Mesenchymal stem cell (in vitro differentiated cells and primary cell): ENCODE data around the gene BRD7.
"Not testable (repeated sequence)": the region's sequence is repeated elsewhere in the genome, so short reads cannot be mapped to it uniquely, and the experiment has no call there.

Experiments
- DNase-seq: peaks from one replicate; pipeline ENCODE4 v3.0.0-alpha.2; 2013
- H2AFZ ChIP-seq: one replicate; pipeline ENCODE4 v1.6.1; 2013; ENCODE audit warnings: low read depth, mild to moderate bottlenecking, control low read depth, inconsistent platforms, low read length, moderate library complexity
- H2AK5ac ChIP-seq: 2 replicates; pipeline ENCODE4 v1.6.1; 2013; ENCODE audit warnings: low read length, moderate library complexity, mild to moderate bottlenecking, inconsistent platforms; ENCODE audit not compliant: severe bottlenecking
- H2BK120ac ChIP-seq: one replicate; pipeline ENCODE4 v1.6.1; 2013; ENCODE audit warnings: low read depth, mild to moderate bottlenecking, inconsistent platforms, low read length, moderate library complexity
- H2BK12ac ChIP-seq, 2 experiments: one replicate each; pipeline ENCODE4 v1.6.1; 2013; ENCODE audit warnings: inconsistent platforms in 2 of 2, low read length in 2 of 2, mild to moderate bottlenecking in 2 of 2, moderate library complexity in 2 of 2, control low read depth in 1 of 2
- H2BK15ac ChIP-seq: one replicate; pipeline ENCODE4 v1.6.1; 2013; ENCODE audit warnings: mild to moderate bottlenecking, low read depth, inconsistent platforms; ENCODE audit not compliant: poor library complexity, severe bottlenecking
- H2BK5ac ChIP-seq: 2 replicates; pipeline ENCODE4 v1.6.1; 2013; ENCODE audit warnings: low read depth, mild to moderate bottlenecking, low read length, control low read depth, inconsistent platforms; ENCODE audit not compliant: poor library complexity, severe bottlenecking
- H3K14ac ChIP-seq, 2 experiments: one replicate each; pipeline ENCODE4 v1.6.1; 2013; ENCODE audit warnings: inconsistent platforms in 2 of 2, low read length in 2 of 2, control low read depth in 1 of 2, mild to moderate bottlenecking in 1 of 2, moderate library complexity in 1 of 2
- H3K18ac ChIP-seq, 2 experiments: one replicate each; pipeline ENCODE4 v1.6.1; 2013; ENCODE audit warnings: inconsistent platforms in 2 of 2, low read length in 2 of 2, control low read depth in 1 of 2, low read depth in 1 of 2, mild to moderate bottlenecking in 1 of 2
- H3K23ac ChIP-seq, 2 experiments: one replicate each; pipeline ENCODE4 v1.6.1; 2013; ENCODE audit warnings: inconsistent platforms in 2 of 2, low read length in 2 of 2, mild to moderate bottlenecking in 2 of 2, moderate library complexity in 2 of 2, control low read depth in 1 of 2
- H3K27ac ChIP-seq: 2 replicates; pipeline ENCODE4 v1.5.1; 2013; ENCODE audit warnings: mild to moderate bottlenecking, moderate library complexity, low read length, control low read depth, inconsistent platforms; ENCODE audit not compliant: poor library complexity, severe bottlenecking
- H3K27me3 ChIP-seq, 2 experiments: 2 replicates each; pipeline versions ENCODE4 v1.6.1 to v1.7.0; 2013; ENCODE audit warnings: low read length in 2 of 2, mild to moderate bottlenecking in 2 of 2, moderate library complexity in 2 of 2, control low read depth in 1 of 2, inconsistent platforms in 1 of 2; ENCODE audit not compliant: control insufficient read depth in 1 of 2, insufficient read depth in 1 of 2
- H3K36me3 ChIP-seq, 2 experiments: 2 replicates each; pipeline versions ENCODE4 v1.6.1 to v1.7.0; 2013; ENCODE audit warnings: low read length in 2 of 2, control low read depth in 1 of 2, inconsistent platforms in 1 of 2, low read depth in 1 of 2, mild to moderate bottlenecking in 1 of 2; ENCODE audit not compliant: insufficient read depth in 2 of 2, control insufficient read depth in 1 of 2
- H3K4ac ChIP-seq, 2 experiments: one replicate each; pipeline ENCODE4 v1.6.1; 2013; ENCODE audit warnings: inconsistent platforms in 2 of 2, low read length in 2 of 2, mild to moderate bottlenecking in 2 of 2, moderate library complexity in 2 of 2, control low read depth in 1 of 2, low read depth in 1 of 2
- H3K4me1 ChIP-seq: 2 replicates; pipeline ENCODE4 v1.6.1; 2013; ENCODE audit warnings: low read depth, low read length, control low read depth; ENCODE audit not compliant: control insufficient read depth, insufficient read depth
- H3K4me2 ChIP-seq: 2 replicates; pipeline ENCODE4 v1.6.1; 2013; ENCODE audit warnings: low read length, mild to moderate bottlenecking, inconsistent platforms; ENCODE audit not compliant: poor library complexity, severe bottlenecking
- H3K4me3 ChIP-seq, 2 experiments: 2 replicates each; pipeline versions ENCODE4 v1.5.1 to v1.7.0; 2013; ENCODE audit warnings: low read length in 2 of 2, mild to moderate bottlenecking in 2 of 2, control low read depth in 1 of 2, low read depth in 1 of 2; ENCODE audit not compliant: insufficient read depth in 1 of 2
- H3K79me1 ChIP-seq: replicated peaks from 2 replicates; pipeline ENCODE4 v1.6.1; 2013; ENCODE audit warnings: mild to moderate bottlenecking, control low read depth, low read length, inconsistent platforms; ENCODE audit not compliant: poor library complexity, severe bottlenecking
- H3K9ac ChIP-seq: 2 replicates; pipeline ENCODE4 v1.7.0; 2013; ENCODE audit warnings: mild to moderate bottlenecking, low read length, moderate library complexity
- H3K9me3 ChIP-seq: 2 replicates; pipeline ENCODE4 v1.7.0; 2013; ENCODE audit warnings: mild to moderate bottlenecking, low read length; ENCODE audit not compliant: control insufficient read depth
- H4K8ac ChIP-seq: one replicate; pipeline ENCODE4 v1.6.1; 2013; ENCODE audit warnings: inconsistent platforms, mild to moderate bottlenecking, low read length, moderate library complexity
- H4K91ac ChIP-seq: one replicate; pipeline ENCODE4 v1.6.1; 2013; ENCODE audit warnings: mild to moderate bottlenecking, low read length, inconsistent platforms
- WGBS: methylation state at CpG from one replicate; pipeline ENCODE4 v1.1.7; 2013; ENCODE audit warnings: mixed read lengths; 5-methylcytosine and 5-hydroxymethylcytosine counted together

BRD7 gene

DNA sequence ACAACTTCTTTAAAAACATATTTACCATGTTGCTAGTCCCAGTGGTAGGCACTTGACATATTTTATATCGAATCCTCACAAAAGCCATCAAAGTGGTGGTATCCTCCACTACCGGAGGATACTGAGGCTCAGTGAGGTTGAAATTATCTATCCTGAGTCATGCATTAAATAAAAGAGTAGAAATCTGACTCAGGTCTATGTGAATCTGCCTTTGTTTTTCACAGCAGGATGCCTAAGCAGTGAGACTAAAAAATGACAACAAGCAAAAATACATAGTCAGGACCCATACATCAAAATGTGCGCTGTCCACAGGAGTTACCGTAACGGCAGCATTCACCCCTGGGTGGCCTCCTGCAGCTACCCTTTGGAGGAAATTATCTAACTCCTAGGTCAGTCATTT lies 17.7 kb downstream of the BRD7 start:
- DNase-seq: no peak
- Histone ChIP-seq H3K27me3 (no peaks in the 10 kb centered on the region), H3K14ac (no peak overlapping the region), H3K23ac (no peak overlapping the region), H3K36me3 (peaks cover 5 to 57% of the 10 kb centered on the region in 2 experiments), H2AFZ (no peak overlapping the region), H3K4me1 (no peaks in the 10 kb centered on the region), H3K4ac (no peak overlapping the region), H3K4me2 (no peak overlapping the region), H2AK5ac (no peak overlapping the region), H3K79me1 (peaks cover 4% of the 10 kb centered on the region), H3K9me3 (no peaks in the 10 kb centered on the region), H4K91ac (no peak overlapping the region), H3K18ac (no peak overlapping the region), H3K9ac (no peak overlapping the region), H3K27ac (no peak overlapping the region), H4K8ac (no peak overlapping the region), H2BK12ac (no peak overlapping the region), H2BK120ac (no peak overlapping the region), H2BK5ac (no peak overlapping the region), H3K4me3 (no peak overlapping the region), H2BK15ac (no peak overlapping the region)
- WGBS: 98% methylated on average over 3 of the region's 5 CpGs

DNA sequence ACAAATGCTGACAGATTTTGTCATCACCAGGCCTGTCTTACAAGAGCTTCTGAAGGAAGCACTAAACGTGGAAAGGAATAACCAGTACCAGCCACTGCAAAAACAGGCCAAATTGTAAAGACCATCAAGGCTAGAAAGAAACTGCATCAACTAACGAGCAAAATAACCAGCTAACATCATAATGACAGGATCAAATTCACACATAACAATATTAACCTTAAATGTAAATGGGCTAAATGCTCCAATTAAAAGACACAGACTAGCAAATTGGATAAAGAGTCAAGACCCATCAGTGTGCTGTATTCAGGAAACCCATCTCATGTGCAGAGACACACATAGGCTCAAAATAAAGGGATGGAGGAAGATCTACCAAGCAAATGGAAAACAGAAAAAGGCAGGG lies 23.6 kb downstream of the BRD7 start:
- H4K91ac ChIP-seq, H2AK5ac ChIP-seq, H3K14ac ChIP-seq, H2AFZ ChIP-seq, H2BK120ac ChIP-seq, H3K27ac ChIP-seq, H3K9ac ChIP-seq, DNase-seq, H3K9me3 ChIP-seq, H2BK5ac ChIP-seq, H2BK12ac ChIP-seq, H3K27me3 ChIP-seq, H3K4ac ChIP-seq, H3K4me2 ChIP-seq, H3K4me1 ChIP-seq, H4K8ac ChIP-seq, H2BK15ac ChIP-seq, H3K23ac ChIP-seq, H3K18ac ChIP-seq, H3K4me3 ChIP-seq: not testable (repeated sequence)
- Histone ChIP-seq H3K79me1 (peaks cover 12% of the 10 kb centered on the region), H3K36me3 (peaks cover 13 to 34% of the 10 kb centered on the region in 2 experiments)
- no CpG with 5 or more reads among the region's 2 CpGs for WGBS

DNA sequence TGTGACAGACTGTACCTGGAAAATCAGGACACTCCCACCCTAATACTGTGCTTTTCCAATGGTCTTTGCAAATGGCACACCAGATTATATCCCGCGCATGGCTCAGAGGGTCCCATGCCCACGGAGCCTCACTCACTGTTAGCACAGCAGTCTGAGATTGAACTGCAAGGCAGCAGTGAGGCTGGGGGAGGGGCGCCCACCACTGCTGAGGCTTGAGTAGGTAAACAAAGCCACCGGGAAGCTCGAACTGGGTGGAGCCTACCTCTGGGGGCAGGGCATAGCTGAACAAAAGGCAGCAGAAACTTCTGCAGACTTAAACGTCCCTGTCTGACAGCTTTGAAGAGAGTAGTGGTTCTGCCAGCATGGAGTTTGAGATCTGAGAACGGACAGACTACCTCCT lies 25.2 kb downstream of the BRD7 start:
- H2AK5ac ChIP-seq, H3K18ac ChIP-seq, H2AFZ ChIP-seq, H2BK5ac ChIP-seq, H2BK12ac ChIP-seq, H3K14ac ChIP-seq, H3K9me3 ChIP-seq, H4K8ac ChIP-seq, H3K27me3 ChIP-seq, H3K4ac ChIP-seq, H4K91ac ChIP-seq, H3K4me2 ChIP-seq, H3K4me1 ChIP-seq, H3K27ac ChIP-seq, H2BK15ac ChIP-seq, DNase-seq, H2BK120ac ChIP-seq, H3K4me3 ChIP-seq, H3K23ac ChIP-seq, H3K9ac ChIP-seq: not testable (repeated sequence)
- Histone ChIP-seq H3K79me1 (peaks cover 11% of the 10 kb centered on the region), H3K36me3 (peaks cover 11 to 39% of the 10 kb centered on the region in 2 experiments)
- WGBS: 83% methylated on average over 8 of the region's 8 CpGs

DNA sequence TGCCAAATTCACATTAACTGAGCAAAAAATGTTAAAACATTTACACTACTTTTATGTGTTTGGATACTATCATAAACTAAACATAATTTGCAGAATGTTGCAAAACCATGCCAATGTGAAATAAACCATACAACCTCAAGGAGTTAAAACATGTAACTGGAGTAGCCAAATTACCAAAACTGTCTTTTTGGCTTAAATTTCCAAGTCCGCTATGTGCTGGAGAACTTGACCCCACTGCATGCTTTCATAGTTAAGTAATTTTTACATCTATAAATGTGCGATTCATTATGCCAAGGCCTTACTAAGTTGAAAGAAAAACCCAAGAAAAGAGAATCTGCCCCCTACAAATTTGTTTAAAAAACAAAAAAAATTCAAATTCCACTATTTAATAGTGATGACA lies 28.2 kb downstream of the BRD7 start:
- H4K91ac ChIP-seq: no peak overlapping the region
- H2AFZ ChIP-seq: no peak overlapping the region
- H2BK12ac ChIP-seq: no peak overlapping the region
- peaks cover 11% of the 10 kb centered on the region for H3K79me1 ChIP-seq
- no peak overlapping the region for H2BK15ac ChIP-seq
- H2AK5ac ChIP-seq: no peak overlapping the region
- no peak overlapping the region for H3K4me3 ChIP-seq
- no peaks in the 10 kb centered on the region for H3K27me3 ChIP-seq
- DNase-seq: no peak
- H3K9me3 ChIP-seq: no peaks in the 10 kb centered on the region
- no peak overlapping the region for H3K4ac ChIP-seq
- H4K8ac ChIP-seq: no peak overlapping the region
- no peak overlapping the region for H2BK5ac ChIP-seq
- H3K9ac ChIP-seq: peak overlapping the region; percentile 20
- H3K4me1 ChIP-seq: no peaks in the 10 kb centered on the region
- no peak overlapping the region for H3K23ac ChIP-seq
- H3K4me2 ChIP-seq: no peak overlapping the region
- H3K18ac ChIP-seq: no peak overlapping the region
- 100% methylated on average over 2 of the region's 2 CpGs for WGBS
- no peak overlapping the region for H3K14ac ChIP-seq
- peaks cover 11 to 48% of the 10 kb centered on the region in 2 experiments for H3K36me3 ChIP-seq
- no peak overlapping the region for H2BK120ac ChIP-seq
- H3K27ac ChIP-seq: no peak overlapping the region
